ENCODE measurements around the gene ITPR2. TPM values are rescaled to one million over a fixed set of nuclear protein-coding genes. Genes with fewer than 3 reads are reported as not detected.

Gene ITPR2
- total RNA-seq, 4 donors from 2014 or later, result 34.1 to 53.0 (median 41.0) TPM

- TF ChIP-seq, protein P1, sequence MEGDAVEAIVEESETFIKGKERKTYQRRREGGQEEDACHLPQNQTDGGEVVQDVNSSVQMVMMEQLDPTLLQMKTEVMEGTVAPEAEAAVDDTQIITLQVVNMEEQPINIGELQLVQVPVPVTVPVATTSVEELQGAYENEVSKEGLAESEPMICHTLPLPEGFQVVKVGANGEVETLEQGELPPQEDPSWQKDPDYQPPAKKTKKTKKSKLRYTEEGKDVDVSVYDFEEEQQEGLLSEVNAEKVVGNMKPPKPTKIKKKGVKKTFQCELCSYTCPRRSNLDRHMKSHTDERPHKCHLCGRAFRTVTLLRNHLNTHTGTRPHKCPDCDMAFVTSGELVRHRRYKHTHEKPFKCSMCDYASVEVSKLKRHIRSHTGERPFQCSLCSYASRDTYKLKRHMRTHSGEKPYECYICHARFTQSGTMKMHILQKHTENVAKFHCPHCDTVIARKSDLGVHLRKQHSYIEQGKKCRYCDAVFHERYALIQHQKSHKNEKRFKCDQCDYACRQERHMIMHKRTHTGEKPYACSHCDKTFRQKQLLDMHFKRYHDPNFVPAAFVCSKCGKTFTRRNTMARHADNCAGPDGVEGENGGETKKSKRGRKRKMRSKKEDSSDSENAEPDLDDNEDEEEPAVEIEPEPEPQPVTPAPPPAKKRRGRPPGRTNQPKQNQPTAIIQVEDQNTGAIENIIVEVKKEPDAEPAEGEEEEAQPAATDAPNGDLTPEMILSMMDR (IDR thresholded peaks at IDR 0.05; ENCODE audit: low read depth), result no peak
Observed at GRCh38 chr12:26416550-26416949, 416.4 kb downstream of the ITPR2 start.

GRCh38 chr12:26410689-26411088 is 422.3 kb downstream of the ITPR2 start:
- TF ChIP-seq, protein P1 (IDR thresholded peaks at IDR 0.05; ENCODE audit: low read depth), result no peak

DNA sequence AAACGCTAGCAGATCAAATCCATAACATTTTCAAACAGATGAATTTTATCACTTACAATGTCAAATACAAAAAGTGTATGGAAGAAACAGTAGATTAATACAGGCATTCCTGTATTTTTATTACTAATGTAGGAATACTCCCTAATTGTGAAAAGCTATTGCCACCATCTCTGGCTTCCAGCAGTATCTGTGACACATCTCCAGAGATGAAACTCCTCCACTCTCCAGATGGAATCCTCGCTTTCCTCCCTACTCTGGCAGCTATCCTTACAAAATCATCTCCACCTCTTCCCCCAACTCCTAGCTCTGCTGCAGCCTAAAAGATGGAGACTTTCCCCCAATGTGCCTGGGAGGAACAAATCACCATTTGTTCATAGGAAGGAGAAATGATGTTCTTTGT is 426.2 kb downstream of the ITPR2 start:
- TF ChIP-seq, protein P1 (IDR thresholded peaks at IDR 0.05; ENCODE audit: low read depth), result no peak

- TF ChIP-seq, protein P1 (IDR thresholded peaks at IDR 0.05; ENCODE audit: low read depth), result no peak
Observed at GRCh38 chr12:26406391-26406790, 426.6 kb downstream of the ITPR2 start.

DNA sequence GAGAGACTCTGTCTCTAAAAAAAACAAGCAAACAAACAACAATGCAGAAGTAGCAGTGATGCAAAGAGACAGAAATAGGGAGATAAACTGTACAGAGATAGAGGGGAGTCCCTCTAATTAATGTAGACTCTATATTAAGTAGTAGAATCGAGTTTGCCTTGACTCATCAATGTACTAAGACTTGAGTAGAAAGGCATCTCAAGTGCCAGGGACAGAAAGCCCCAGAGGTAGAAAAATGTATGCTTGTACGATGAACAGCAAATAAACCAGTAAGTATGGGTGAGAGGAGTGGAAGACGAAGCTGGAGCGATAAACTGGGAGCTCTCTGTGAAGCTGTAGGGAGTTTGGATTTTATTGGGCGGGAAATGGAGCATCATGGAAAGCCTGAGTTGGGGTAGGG is 429.4 kb downstream of the ITPR2 start:
- TF ChIP-seq, protein P1 (IDR thresholded peaks at IDR 0.05; ENCODE audit: low read depth), result no peak

GRCh38 chr12:26402648-26403047 is 430.3 kb downstream of the ITPR2 start:
- TF ChIP-seq, protein P1 (IDR thresholded peaks at IDR 0.05; ENCODE audit: low read depth), result no peak

- TF ChIP-seq, protein P1 (IDR thresholded peaks at IDR 0.05; ENCODE audit: low read depth), result no peak
Observed at GRCh38 chr12:26401874-26402273, 431.1 kb downstream of the ITPR2 start.
